Mucosa of descending colon (tissue), 3 donors: ENCODE data around the gene EXOC1. TPM values are rescaled to one million over a fixed set of nuclear protein-coding genes. Genes with fewer than 3 reads are reported as not detected.
"Not testable (repeated sequence)": the region's sequence is repeated elsewhere in the genome, so short reads cannot be mapped to it uniquely, and the experiment has no call there.

Experiments used
- ATAC-seq: fragments of 200-7000 bp; cut with Tn5 transposase; one replicate; pipeline ENCODE4 v1.9.1; 2020; ENCODE audit warnings: mild to moderate bottlenecking, moderate library complexity
- DNase-seq, 3 donors: peaks; one replicate each; pipeline ENCODE4 v3.0.0-alpha.2; 2020
- H3K36me3 ChIP-seq: fragments of 200-600 bp; one replicate; pipeline ENCODE4 v1.8.0; 2021; ENCODE audit warnings: low read depth, mild to moderate bottlenecking
- H3K4me1 ChIP-seq: fragments of 200-600 bp; one replicate; pipeline ENCODE4 v1.8.0; 2021; ENCODE audit warnings: low read depth, mild to moderate bottlenecking
- H3K4me3 ChIP-seq: fragments of 200-600 bp; one replicate; pipeline ENCODE4 v1.8.0; 2021; ENCODE audit warnings: mild to moderate bottlenecking
- H3K9me3 ChIP-seq: fragments of 200-600 bp; one replicate; pipeline ENCODE4 v1.8.0; 2021; ENCODE audit warnings: mild to moderate bottlenecking
- CTCF ChIP-seq: fragments of 200-600 bp; IDR thresholded peaks from one replicate; pipeline ENCODE4 v1.8.0; 2022; ENCODE audit warnings: antibody characterized with exemption, mild to moderate bottlenecking
- intact Hi-C, 2 donors: fragments of 100-400 bp; cut with DNase I in 1 of 2; cut with micrococcal nuclease in 1 of 2; formaldehyde crosslinking; loops; one replicate each; pipeline versions ENCODE4 v1.11.0 to v1.11.1; 2022; cut with DNase I, micrococcal nuclease
- total RNA-seq, 3 donors: library from RNA; stranded (reverse); fragmentation: NEBNext Ultra II Directional in 2 of 3; extraction: Animal tissue kit (Norgen Biotek cat#: 25700) in 2 of 3; gene quantifications; one replicate each; pipeline versions ENCODE4 v1.2.1 to v1.2.4, GENCODE V29; 2021 to 2023
- donor health status: DM: no; HTN: no; CAD: no; lungs with moderate emphysema.
- donor health status: DM: no; HTN: no; CAD: no.
- donor health status: DM: no; HTN: yes; CAD: no.

EXOC1 gene
- total RNA-seq, 3 donors from 2014 or later: 32.9 to 53.3 (median 37.4) TPM

GRCh38 chr4:55932511-55932910 lies 79.1 kb downstream of the EXOC1 start:
- H3K9me3 ChIP-seq: peaks cover 5% of the 10 kb centered on the region
- TF ChIP-seq CTCF: no peak
- H3K4me1 ChIP-seq: no peaks in the 10 kb centered on the region
- intact Hi-C loops: no loop called here
- no peak for ATAC-seq
- no peak for DNase-seq
- no peaks in the 10 kb centered on the region for H3K36me3 ChIP-seq
- H3K4me3 ChIP-seq: no peak overlapping the region

- DNase-seq (no peak), ATAC-seq (no peak)
- no peak overlapping the region for H3K4me3 ChIP-seq
- intact Hi-C loops: no loop called here
- no peaks in the 10 kb centered on the region for H3K36me3 ChIP-seq
- no peak for TF ChIP-seq CTCF
- no peaks in the 10 kb centered on the region for H3K4me1 ChIP-seq
- peaks cover 5% of the 10 kb centered on the region for H3K9me3 ChIP-seq
Measured at GRCh38 chr4:55933611-55934010, 80.2 kb downstream of the EXOC1 start.

GRCh38 chr4:55935907-55936306 lies 82.5 kb downstream of the EXOC1 start:
- H3K36me3 ChIP-seq, H3K9me3 ChIP-seq, ATAC-seq, intact Hi-C loops, H3K4me3 ChIP-seq, H3K4me1 ChIP-seq, DNase-seq: not testable (repeated sequence)

- no peak for DNase-seq
- intact Hi-C loops: no loop called here
- no peak for ATAC-seq
Measured at GRCh38 chr4:55938481-55938880, 85.0 kb downstream of the EXOC1 start.

GRCh38 chr4:55939421-55939820 lies 86.0 kb downstream of the EXOC1 start:
- intact Hi-C loops: no loop called here
- ATAC-seq: peak; percentile 98
- H3K4me1 ChIP-seq: no peaks in the 10 kb centered on the region
- DNase-seq: peak in 1 of 3 donors; percentile 13
- no peaks in the 10 kb centered on the region for H3K36me3 ChIP-seq
- no peak overlapping the region for H3K4me3 ChIP-seq
- TF ChIP-seq CTCF: no peak
- H3K9me3 ChIP-seq: peaks cover 5% of the 10 kb centered on the region

More at GRCh38 chr4:55938481-55938880, 85.0 kb downstream of the EXOC1 start:
- no peak for TF ChIP-seq CTCF
- H3K9me3 ChIP-seq: peaks cover 5% of the 10 kb centered on the region
- no peak overlapping the region for H3K4me3 ChIP-seq
- H3K36me3 ChIP-seq: no peaks in the 10 kb centered on the region
- H3K4me1 ChIP-seq: no peaks in the 10 kb centered on the region

GRCh38 chr4:55941881-55942396 lies 88.5 kb downstream of the EXOC1 start:
- ATAC-seq: no peak
- TF ChIP-seq CTCF: no peak
- Histone ChIP-seq H3K4me3 (no peak overlapping the region), H3K4me1 (no peaks in the 10 kb centered on the region), H3K36me3 (no peaks in the 10 kb centered on the region), H3K9me3 (no peaks in the 10 kb centered on the region)
- DNase-seq: no peak
- intact Hi-C loops: no loop called here
